ENCODE data around the gene MOB1B.
"Not testable (repeated sequence)": the region's sequence is repeated elsewhere in the genome, so short reads cannot be mapped to it uniquely, and the experiment has no call there.

MOB1B gene

GRCh38 chr4:70993181-70994068 lies 91.3 kb downstream of the MOB1B start, which contains the start of gene DCK:
Gene DCK, plus strand, starts transcription at chr4:70993649. Its CDS starts 187 bp downstream, at chr4:70993836.
- H3K27ac ChIP-seq (ENCODE audit: low read depth, low read length, severe bottlenecking), result peak within 1 kb of the TSS; percentile 90
- H3K9me3 ChIP-seq (ENCODE audit: control insufficient read depth, low read length), result peaks cover 12% of the 10 kb centered on the region
- peaks cover 28% of the 10 kb centered on the region for H3K36me3 ChIP-seq (ENCODE audit: control insufficient read depth, insufficient read depth, low read length)
- 3% methylated on average over 43 to 57 of the region's 74 CpGs for WGBS, 2 experiments (ENCODE audit: insufficient coverage in 2 of 2)
- H3K4me3 ChIP-seq (ENCODE audit: extremely low read depth, insufficient read depth, low read length, poor library complexity, severe bottlenecking), result peak within 1 kb of the TSS; percentile 71
- peaks cover 4% of the 10 kb centered on the region for H3K4me1 ChIP-seq (ENCODE audit: control insufficient read depth, insufficient read depth, low read length, poor library complexity, severe bottlenecking)

DNA sequence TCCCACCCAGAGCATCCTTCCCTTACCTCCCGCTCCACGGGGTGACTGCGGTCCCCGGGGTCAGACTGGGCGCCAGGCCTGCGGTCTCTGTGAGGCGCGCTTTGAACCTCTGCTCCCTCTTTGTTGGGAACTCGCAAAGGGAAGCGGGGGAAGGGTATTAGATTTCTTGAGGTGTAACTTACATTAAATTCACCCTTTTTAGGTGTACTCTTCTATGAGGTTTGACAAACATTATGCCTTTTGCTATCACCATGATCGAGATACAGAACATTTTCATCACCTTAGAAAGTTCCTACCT lies 91.8 kb downstream of the MOB1B start:
- H3K36me3 ChIP-seq (ENCODE audit: control insufficient read depth, insufficient read depth, low read length), result peaks cover 34% of the 10 kb centered on the region
- H3K4me1 ChIP-seq (ENCODE audit: control insufficient read depth, insufficient read depth, low read length, poor library complexity, severe bottlenecking), result peaks cover 4% of the 10 kb centered on the region
- WGBS, 2 experiments (ENCODE audit: insufficient coverage in 2 of 2), result 13 to 22% methylated on average over 1 of the region's 11 CpGs
- H3K4me3 ChIP-seq (ENCODE audit: extremely low read depth, insufficient read depth, low read length, poor library complexity, severe bottlenecking), result peak overlapping the region; percentile 71
- peaks cover 12% of the 10 kb centered on the region for H3K9me3 ChIP-seq (ENCODE audit: control insufficient read depth, low read length)
- H3K27ac ChIP-seq (ENCODE audit: low read depth, low read length, severe bottlenecking), result peak overlapping the region; percentile 90

- H3K36me3 ChIP-seq (ENCODE audit: control insufficient read depth, insufficient read depth, low read length), result peaks cover 37% of the 10 kb centered on the region
- H3K27ac ChIP-seq (ENCODE audit: low read depth, low read length, severe bottlenecking), result no peak overlapping the region
- peaks cover 12% of the 10 kb centered on the region for H3K9me3 ChIP-seq (ENCODE audit: control insufficient read depth, low read length)
- H3K4me3 ChIP-seq (ENCODE audit: extremely low read depth, insufficient read depth, low read length, poor library complexity, severe bottlenecking), result peak overlapping the region; percentile 71
- WGBS, 2 experiments (ENCODE audit: insufficient coverage in 2 of 2), result 79 to 86% methylated on average over 6 to 7 of the region's 10 CpGs
- H3K4me1 ChIP-seq (ENCODE audit: control insufficient read depth, insufficient read depth, low read length, poor library complexity, severe bottlenecking), result peaks cover 4% of the 10 kb centered on the region
Observed at GRCh38 chr4:70994387-70995099, 92.4 kb downstream of the MOB1B start.

DNA sequence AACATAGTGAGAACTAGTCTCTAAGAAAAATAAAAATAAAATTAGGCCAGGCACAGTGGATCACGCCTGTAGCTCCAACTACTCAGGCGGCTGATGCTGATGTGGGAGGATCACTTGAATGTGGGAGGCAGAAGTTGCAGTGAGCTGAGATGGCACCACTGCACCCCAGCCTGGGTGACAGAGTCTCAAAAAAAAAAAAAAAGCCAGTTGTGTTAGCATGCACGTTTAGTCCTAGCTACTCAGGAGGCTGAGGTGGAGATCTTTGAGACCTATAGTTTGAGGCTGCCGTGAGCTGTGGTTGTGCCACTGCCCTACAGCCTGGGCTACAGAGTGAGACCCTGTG lies 93.8 kb downstream of the MOB1B start:
- Histone ChIP-seq H3K27ac (ENCODE audit: low read depth, low read length, severe bottlenecking) (no peak overlapping the region), H3K4me1 (ENCODE audit: control insufficient read depth, insufficient read depth, low read length, poor library complexity, severe bottlenecking) (peaks cover 4% of the 10 kb centered on the region), H3K36me3 (ENCODE audit: control insufficient read depth, insufficient read depth, low read length) (peaks cover 38% of the 10 kb centered on the region), H3K9me3 (ENCODE audit: control insufficient read depth, low read length) (peaks cover 12% of the 10 kb centered on the region), H3K4me3 (ENCODE audit: extremely low read depth, insufficient read depth, low read length, poor library complexity, severe bottlenecking) (no peak overlapping the region)
- WGBS, 2 experiments (ENCODE audit: insufficient coverage in 2 of 2), result 78 to 82% methylated on average over 4 of the region's 4 CpGs

- Histone ChIP-seq H3K27ac (ENCODE audit: low read depth, low read length, severe bottlenecking) (no peak overlapping the region), H3K4me3 (ENCODE audit: extremely low read depth, insufficient read depth, low read length, poor library complexity, severe bottlenecking) (no peak overlapping the region), H3K4me1 (ENCODE audit: control insufficient read depth, insufficient read depth, low read length, poor library complexity, severe bottlenecking) (peaks cover 4% of the 10 kb centered on the region), H3K9me3 (ENCODE audit: control insufficient read depth, low read length) (peaks cover 12% of the 10 kb centered on the region), H3K36me3 (ENCODE audit: control insufficient read depth, insufficient read depth, low read length) (peaks cover 46% of the 10 kb centered on the region)
- 92 to 100% methylated on average over 1 of the region's 1 CpG for WGBS, 2 experiments (ENCODE audit: insufficient coverage in 2 of 2)
Observed at GRCh38 chr4:70997036-70997435, 94.9 kb downstream of the MOB1B start.

GRCh38 chr4:70997546-70997945 lies 95.4 kb downstream of the MOB1B start:
- peaks cover 47% of the 10 kb centered on the region for H3K36me3 ChIP-seq (ENCODE audit: control insufficient read depth, insufficient read depth, low read length)
- no peak overlapping the region for H3K4me3 ChIP-seq (ENCODE audit: extremely low read depth, insufficient read depth, low read length, poor library complexity, severe bottlenecking)
- H3K9me3 ChIP-seq (ENCODE audit: control insufficient read depth, low read length), result peaks cover 12% of the 10 kb centered on the region
- WGBS, 2 experiments (ENCODE audit: insufficient coverage in 2 of 2), result 100% methylated on average over 1 of the region's 2 CpGs; no CpG with 5 or more reads in 1 of the 2 experiments
- no peak overlapping the region for H3K27ac ChIP-seq (ENCODE audit: low read depth, low read length, severe bottlenecking)
- H3K4me1 ChIP-seq (ENCODE audit: control insufficient read depth, insufficient read depth, low read length, poor library complexity, severe bottlenecking), result peaks cover 4% of the 10 kb centered on the region

GRCh38 chr4:70999639-71000038 lies 97.5 kb downstream of the MOB1B start:
- H3K4me3 ChIP-seq (ENCODE audit: extremely low read depth, insufficient read depth, low read length, poor library complexity, severe bottlenecking); H3K4me1 ChIP-seq (ENCODE audit: control insufficient read depth, insufficient read depth, low read length, poor library complexity, severe bottlenecking); H3K27ac ChIP-seq (ENCODE audit: low read depth, low read length, severe bottlenecking): not testable (repeated sequence)
- Histone ChIP-seq H3K36me3 (ENCODE audit: control insufficient read depth, insufficient read depth, low read length) (peaks cover 47% of the 10 kb centered on the region), H3K9me3 (ENCODE audit: control insufficient read depth, low read length) (peaks cover 11% of the 10 kb centered on the region)

DNA sequence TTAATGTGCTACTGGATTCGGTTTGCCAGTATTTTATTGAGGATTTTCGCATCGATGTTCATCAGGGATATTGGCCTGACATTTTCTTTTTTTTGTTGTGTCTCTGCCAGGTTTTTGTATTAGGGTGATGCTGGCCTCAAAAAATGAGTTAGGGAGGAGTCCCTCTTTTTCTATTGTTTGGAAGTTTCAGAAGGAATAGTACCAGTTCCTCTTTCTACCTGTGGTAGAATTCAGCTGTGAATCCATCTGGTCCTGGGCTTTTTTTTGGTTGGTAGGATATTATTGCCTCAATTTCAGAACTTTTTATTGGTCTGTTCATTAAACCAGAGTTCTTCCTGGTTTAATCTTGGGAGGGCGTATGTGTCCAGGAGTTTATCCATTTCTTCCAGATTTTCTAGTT lies 99.2 kb downstream of the MOB1B start:
- H3K36me3 ChIP-seq (ENCODE audit: control insufficient read depth, insufficient read depth, low read length), result peaks cover 39% of the 10 kb centered on the region
- H3K27ac ChIP-seq (ENCODE audit: low read depth, low read length, severe bottlenecking); H3K9me3 ChIP-seq (ENCODE audit: control insufficient read depth, low read length); H3K4me3 ChIP-seq (ENCODE audit: extremely low read depth, insufficient read depth, low read length, poor library complexity, severe bottlenecking); H3K4me1 ChIP-seq (ENCODE audit: control insufficient read depth, insufficient read depth, low read length, poor library complexity, severe bottlenecking): not testable (repeated sequence)
- WGBS, 2 experiments (ENCODE audit: insufficient coverage in 2 of 2), result 93 to 100% methylated on average over 2 to 3 of the region's 4 CpGs

DNA sequence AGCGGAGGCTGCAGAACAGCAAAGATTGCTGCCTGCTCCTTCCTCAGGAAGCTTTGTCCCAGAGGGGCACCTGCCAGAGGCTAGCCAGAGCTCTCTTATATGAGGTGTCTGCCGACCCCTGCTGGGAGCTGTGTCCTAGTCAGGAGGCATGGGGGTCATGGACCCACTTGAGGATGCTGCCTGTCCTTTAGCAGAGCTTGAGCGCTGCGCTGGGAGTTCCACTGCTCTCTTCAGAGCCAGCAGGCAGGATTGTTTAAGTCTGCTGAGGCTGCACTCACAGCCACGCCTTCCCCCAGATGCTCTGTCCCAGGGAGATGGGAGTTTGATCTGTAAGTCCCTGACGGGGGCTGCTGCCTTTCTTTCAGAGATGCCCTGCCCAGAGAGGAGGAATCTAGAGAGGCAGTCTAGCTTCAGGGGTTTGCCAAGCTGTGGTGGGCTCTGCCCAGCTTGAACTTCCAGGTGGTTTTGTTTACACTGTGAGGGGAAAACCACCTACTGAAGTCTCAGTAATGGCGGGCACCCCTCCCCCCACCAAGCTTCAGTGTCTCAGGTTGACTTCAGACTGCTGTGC lies 102.2 kb downstream of the MOB1B start:
- 69 to 70% methylated on average over 3 to 4 of the region's 7 CpGs for WGBS, 2 experiments (ENCODE audit: insufficient coverage in 2 of 2)

DNA sequence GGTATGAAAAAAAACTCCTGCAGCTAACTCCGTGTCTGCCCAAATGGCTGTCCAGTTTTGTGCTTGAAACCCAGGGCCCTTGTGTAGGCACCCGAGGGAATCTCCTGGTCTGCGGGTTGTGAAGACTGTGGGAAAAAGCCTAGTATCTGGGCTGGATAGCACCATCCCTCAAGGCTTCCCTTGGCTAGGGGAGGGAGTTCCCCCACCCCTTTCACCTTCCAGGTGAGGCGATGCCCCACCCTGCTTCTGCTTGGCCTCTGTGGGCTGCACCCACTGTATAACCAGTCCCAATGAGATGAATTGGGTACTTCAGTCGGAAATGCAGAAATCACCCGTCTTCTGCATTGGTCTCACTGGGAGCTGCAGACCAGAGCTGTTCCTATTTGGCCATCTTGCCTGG lies 102.9 kb downstream of the MOB1B start:
- not testable (repeated sequence) for H3K4me1 ChIP-seq (ENCODE audit: control insufficient read depth, insufficient read depth, low read length, poor library complexity, severe bottlenecking); H3K4me3 ChIP-seq (ENCODE audit: extremely low read depth, insufficient read depth, low read length, poor library complexity, severe bottlenecking); H3K9me3 ChIP-seq (ENCODE audit: control insufficient read depth, low read length); H3K27ac ChIP-seq (ENCODE audit: low read depth, low read length, severe bottlenecking)
- peaks cover 27% of the 10 kb centered on the region for H3K36me3 ChIP-seq (ENCODE audit: control insufficient read depth, insufficient read depth, low read length)
- WGBS, 2 experiments (ENCODE audit: insufficient coverage in 2 of 2), result 73 to 90% methylated on average over 3 to 4 of the region's 6 CpGs

More for the DNA sequence above, 102.2 kb downstream of the MOB1B start:
- H3K36me3 ChIP-seq (ENCODE audit: control insufficient read depth, insufficient read depth, low read length), result peaks cover 27% of the 10 kb centered on the region
- no peaks in the 10 kb centered on the region for H3K4me1 ChIP-seq (ENCODE audit: control insufficient read depth, insufficient read depth, low read length, poor library complexity, severe bottlenecking)
- no peak overlapping the region for H3K4me3 ChIP-seq (ENCODE audit: extremely low read depth, insufficient read depth, low read length, poor library complexity, severe bottlenecking)
- H3K9me3 ChIP-seq (ENCODE audit: control insufficient read depth, low read length), result no peaks in the 10 kb centered on the region
- no peak overlapping the region for H3K27ac ChIP-seq (ENCODE audit: low read depth, low read length, severe bottlenecking)

Measured in mesodermal cell (in vitro differentiated cells).